Activated CD8-positive, alpha-beta memory T cell treated with anti-CD3 and anti-CD28 coated beads, Interleukin-2, amount 50 U/mL, for 1 hour (primary cell): ENCODE data around the gene PREB.
"Not testable (repeated sequence)": the region's sequence is repeated elsewhere in the genome, so short reads cannot be mapped to it uniquely, and the experiment has no call there.

ENCODE experiments used
- DNase-seq: peaks from one replicate; pipeline ENCODE4 v3.0.0-alpha.2; 2020; ENCODE audit errors: extremely low read depth

PREB gene

GRCh38 chr2:27127883-27128667 is 6.4 kb downstream of the PREB start:
- no peak for DNase-seq

- no peak for DNase-seq
These were observed 8.2 kb downstream of the PREB start for GRCh38 chr2:27126252-27126710.

- DNase-seq = no peak
These were observed 9.3 kb downstream of the PREB start for GRCh38 chr2:27125104-27125503.

GRCh38 chr2:27123302-27124150 is 10.9 kb downstream of the PREB start, which contains the start of gene ABHD1:
TSS of gene ABHD1 (plus strand) at chr2:27123815. CDS start at chr2:27123949, 134 bp downstream.
- peak; percentile 13 for DNase-seq

- DNase-seq = no peak
These were observed 11.6 kb downstream of the PREB start for GRCh38 chr2:27122791-27123190.

GRCh38 chr2:27121906-27122305 is 12.5 kb downstream of the PREB start:
- no peak for DNase-seq

GRCh38 chr2:27119330-27119670 is 15.1 kb downstream of the PREB start:
- not testable (repeated sequence) for DNase-seq

- no peak for DNase-seq
These were observed 15.7 kb downstream of the PREB start, which contains the start of gene CGREF1 for GRCh38 chr2:27118525-27119329. TSS of gene CGREF1 (minus strand) at chr2:27119128. CDS start at chr2:27104366, 14,762 bp downstream.

- DNase-seq = no peak
These were observed 16.4 kb downstream of the PREB start for GRCh38 chr2:27117995-27118524.

- DNase-seq = no peak
These were observed 18.9 kb downstream of the PREB start for GRCh38 chr2:27115519-27115918.

GRCh38 chr2:27111392-27112078 is 22.9 kb downstream of the PREB start:
- DNase-seq = not testable (repeated sequence)

- not testable (repeated sequence) for DNase-seq
These were observed 23.7 kb downstream of the PREB start for GRCh38 chr2:27110603-27111352.

GRCh38 chr2:27109083-27109482 is 25.4 kb downstream of the PREB start:
- no peak for DNase-seq

GRCh38 chr2:27108221-27108620 is 26.2 kb downstream of the PREB start:
- no peak for DNase-seq

- DNase-seq = no peak
These were observed 28.5 kb downstream of the PREB start for GRCh38 chr2:27105981-27106380.

- DNase-seq = no peak
These were observed 32.1 kb downstream of the PREB start for GRCh38 chr2:27102329-27102728.

- DNase-seq = no peak
These were observed 34.4 kb downstream of the PREB start for GRCh38 chr2:27100036-27100435.

- DNase-seq = no peak
These were observed 35.0 kb downstream of the PREB start for GRCh38 chr2:27099334-27099955.

GRCh38 chr2:27097341-27097740 is 37.1 kb downstream of the PREB start:
- no peak for DNase-seq
